DLD1 (cell line): Measurements from ENCODE around the gene ADPRM.

Source experiments
- in situ Hi-C: cut with HindIII; loops from 2 replicates; pipeline ENCODE4 v1.10.0; 2017; ENCODE audit warnings: low sequenced_read_pairs

ADPRM gene

DNA sequence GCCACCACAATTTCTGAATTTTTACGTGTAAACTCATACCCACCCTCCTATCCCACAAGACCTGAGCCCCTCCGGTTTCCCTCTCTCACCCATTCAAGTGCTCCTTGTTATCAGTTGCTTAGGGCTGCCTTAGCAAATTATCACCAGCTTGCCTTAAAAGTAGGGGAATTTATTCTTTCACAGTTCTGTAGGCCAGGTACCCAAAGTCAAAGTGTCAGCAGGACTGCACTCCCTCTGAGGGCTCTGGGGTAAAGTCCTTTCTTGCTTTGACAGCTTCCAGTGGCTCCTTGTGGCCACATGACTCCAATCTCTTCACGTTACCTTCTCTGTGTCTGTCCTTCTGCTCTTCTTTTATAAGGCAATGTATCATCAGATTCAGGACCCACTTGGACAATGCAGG, 40.3 kb downstream of the ADPRM start:
- in situ Hi-C loops: loop anchor here (25.0 kb wide), 1 partner anchor 100 kb away; the partner anchor contains the start of gene PIRT

DNA sequence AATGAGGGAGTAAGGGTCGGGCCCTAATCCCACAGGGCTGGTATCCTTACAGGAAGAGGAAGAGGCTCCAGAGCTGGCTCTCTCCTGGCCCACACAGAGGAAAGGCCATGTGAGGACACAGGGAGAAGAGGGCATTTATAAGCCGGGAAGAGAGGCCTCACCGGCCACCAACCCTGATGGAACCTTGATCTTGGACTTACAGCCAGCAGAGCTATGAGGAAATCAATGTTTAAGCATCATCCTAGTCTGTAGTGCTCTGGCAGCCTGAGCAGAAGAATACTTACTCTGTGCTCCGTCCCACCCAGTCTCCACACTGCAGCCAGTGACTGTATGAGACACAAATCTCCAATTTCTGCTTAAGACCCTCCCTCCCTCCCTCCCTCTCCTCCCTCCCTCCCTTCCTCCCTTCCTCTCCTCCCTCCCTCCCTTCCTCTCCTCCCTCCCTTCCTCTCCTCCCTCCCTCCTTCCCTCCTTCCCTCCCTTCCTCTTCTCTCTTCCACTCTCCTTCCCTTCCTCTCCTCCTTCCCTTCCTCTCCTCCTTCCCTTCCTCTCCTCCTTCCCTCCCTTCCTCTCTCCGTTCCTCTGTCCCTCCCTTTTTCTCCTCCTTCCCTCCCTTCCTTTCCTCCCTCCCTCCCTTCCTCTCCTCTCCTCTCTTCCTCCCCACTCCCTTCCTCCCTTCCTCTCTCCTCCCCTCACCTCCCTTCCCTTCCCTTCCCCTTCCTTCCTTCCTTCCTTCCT, 41.3 kb downstream of the ADPRM start:
- in situ Hi-C loops: loop anchor here (25.0 kb wide), 1 partner anchor 99 kb away; the partner anchor contains the start of gene PIRT

DNA sequence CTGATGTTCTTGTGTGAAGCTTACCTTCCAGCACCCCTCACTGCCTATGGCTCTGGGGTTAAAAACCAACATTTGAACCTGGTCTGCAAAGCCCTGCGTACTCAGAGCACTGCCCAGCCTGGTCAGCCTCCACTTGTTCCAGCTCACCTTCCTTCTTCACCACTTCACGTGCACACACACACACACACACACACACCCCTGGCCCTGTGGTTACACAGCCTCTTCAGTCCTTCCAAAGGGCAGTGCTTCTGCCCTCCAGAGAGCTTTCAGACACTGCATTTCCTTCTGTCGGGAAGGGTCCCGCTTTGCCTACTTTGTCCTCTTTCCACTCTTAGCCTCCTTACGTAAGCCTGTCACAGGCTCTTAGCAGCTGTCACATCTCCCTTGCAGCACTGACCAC, 42.0 kb downstream of the ADPRM start:
- in situ Hi-C loops: loop anchor here (25.0 kb wide), 1 partner anchor 98 kb away; the partner anchor contains the start of gene PIRT

DNA sequence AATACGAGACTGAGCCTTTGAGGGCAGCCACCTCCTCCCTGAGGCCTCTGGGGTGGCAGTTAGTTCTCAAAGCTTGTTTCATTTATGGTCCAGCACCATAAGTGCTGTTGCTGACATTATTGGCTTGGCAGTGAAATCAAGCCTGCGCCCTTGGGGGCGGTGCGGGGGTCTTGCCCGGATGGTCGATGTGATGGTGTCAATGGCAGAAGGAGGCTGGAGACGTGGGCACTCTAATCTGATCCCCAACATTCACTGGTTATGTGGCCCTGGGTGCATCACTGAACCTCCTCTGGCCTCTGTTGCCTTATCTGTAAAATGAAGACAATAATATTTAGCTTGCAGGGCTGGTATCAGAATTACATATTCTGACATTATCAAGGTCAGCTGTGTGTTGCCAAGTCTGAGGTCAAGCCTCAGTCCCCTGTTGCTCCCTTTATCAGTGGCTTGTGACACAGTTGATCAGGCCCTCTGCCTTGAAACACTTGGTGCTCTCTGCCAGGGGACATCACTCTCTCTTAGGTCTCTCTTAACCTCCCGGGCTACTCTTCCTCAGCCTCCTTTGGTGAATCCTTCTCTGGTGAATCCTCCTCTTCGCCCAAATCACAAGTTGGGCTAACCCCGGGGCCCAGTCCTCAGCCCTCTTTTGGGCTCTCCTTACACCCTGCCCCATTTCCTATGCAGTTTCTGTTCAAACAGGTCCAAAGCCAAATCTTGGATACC, 44.2 kb downstream of the ADPRM start:
- in situ Hi-C loops: loop anchor here (25.0 kb wide), 1 partner anchor 96 kb away; the partner anchor contains the start of gene PIRT

DNA sequence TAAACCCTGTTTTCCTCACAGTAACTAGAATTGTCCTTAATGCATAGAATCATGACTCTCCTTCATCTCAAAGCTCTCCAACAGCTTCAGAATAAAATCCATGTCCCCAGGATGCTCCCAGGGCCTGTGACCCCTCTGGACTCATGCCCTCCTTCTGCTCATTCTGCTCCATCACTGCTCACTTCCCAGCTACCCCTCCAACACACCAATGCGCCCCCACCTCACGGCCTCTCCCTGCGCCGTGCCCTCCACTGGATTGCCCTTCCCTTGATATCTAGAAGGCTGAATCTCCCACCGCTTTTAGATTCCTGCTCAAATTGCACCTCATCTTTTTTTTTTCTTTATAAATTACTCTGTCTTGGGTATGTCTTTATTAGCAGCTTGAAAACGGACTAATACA, 45.0 kb downstream of the ADPRM start:
- in situ Hi-C loops: loop anchor here (25.0 kb wide), 1 partner anchor 95 kb away; the partner anchor contains the start of gene PIRT

DNA sequence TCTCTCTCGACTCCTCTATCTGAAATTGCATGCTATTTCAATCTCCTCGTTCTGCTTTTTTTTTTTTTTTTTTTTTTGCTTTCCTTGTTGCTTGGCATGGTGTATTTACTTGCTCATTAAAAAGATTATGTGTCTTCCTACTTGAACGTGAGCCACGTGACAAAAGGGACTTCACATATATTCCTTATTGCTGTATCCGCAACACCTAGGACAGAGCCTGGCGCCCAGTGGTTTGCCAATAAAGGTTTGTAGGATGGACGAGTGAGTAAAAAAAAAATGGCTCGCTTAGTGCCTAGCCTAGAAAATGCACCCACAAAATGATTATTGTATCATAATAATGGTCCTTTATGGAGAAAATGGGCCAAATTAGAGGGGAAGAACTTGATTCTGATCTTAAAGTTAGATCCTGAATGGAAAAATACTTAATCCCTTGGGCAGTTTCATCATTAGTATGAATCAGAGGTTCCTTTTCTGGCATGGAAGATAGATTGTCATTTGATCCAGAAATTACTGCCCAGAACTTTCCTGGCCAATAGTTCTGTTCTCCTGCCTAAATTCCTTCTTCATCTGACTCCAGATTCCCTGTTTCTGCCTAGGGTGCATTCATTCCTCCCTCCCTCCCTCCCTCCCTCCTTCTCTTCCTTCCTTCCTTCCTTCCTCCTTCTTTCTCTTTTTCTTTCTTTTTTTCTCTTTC, 46.1 kb downstream of the ADPRM start:
- in situ Hi-C loops: loop anchor here (25.0 kb wide), 1 partner anchor 94 kb away; the partner anchor contains the start of gene PIRT

DNA sequence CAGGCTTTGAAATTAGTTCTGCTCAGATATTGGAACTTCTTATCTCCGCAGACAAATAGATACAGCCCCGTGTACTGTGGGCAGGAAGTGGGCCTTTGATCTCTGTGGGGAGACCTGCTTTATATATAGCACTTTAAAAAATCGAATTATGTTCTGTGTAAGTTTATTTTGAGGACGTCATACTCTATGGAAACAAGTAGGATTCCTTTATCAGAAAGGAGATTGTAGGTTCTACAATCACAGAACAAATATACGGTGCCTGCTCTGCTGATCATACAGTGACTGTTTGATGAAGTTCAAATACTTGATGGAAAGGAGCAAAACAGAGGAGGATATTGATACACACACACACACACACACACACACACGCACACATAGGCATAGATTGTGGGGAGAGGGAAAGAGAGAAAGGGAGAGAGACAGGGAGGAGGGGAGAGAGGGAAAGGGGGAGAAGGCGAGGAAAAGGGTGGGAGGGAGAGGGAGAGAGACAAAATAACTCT, 47.2 kb downstream of the ADPRM start:
- in situ Hi-C loops: loop anchor here (25.0 kb wide), 1 partner anchor 93 kb away; the partner anchor contains the start of gene PIRT

DNA sequence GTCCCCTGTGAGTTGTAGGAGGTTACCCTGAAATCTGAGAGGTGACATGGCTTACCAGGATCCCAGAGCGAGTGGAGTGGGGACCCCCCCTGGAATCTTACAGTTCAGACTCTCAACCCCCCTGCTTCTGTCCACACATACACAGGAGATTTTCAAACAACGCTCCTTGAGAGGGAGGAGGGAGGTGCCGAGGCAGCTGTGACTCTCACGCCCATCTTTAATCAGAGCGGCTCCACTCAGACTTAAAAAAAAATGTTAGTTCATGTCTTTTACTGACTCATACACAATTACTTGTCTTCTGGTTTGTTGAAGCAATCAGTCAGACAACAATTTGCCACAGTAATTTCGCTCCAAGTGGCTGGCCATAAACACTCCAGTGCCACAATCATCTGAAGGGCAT, 47.8 kb downstream of the ADPRM start:
- in situ Hi-C loops: loop anchor here (25.0 kb wide), 1 partner anchor 92 kb away; the partner anchor contains the start of gene PIRT

DNA sequence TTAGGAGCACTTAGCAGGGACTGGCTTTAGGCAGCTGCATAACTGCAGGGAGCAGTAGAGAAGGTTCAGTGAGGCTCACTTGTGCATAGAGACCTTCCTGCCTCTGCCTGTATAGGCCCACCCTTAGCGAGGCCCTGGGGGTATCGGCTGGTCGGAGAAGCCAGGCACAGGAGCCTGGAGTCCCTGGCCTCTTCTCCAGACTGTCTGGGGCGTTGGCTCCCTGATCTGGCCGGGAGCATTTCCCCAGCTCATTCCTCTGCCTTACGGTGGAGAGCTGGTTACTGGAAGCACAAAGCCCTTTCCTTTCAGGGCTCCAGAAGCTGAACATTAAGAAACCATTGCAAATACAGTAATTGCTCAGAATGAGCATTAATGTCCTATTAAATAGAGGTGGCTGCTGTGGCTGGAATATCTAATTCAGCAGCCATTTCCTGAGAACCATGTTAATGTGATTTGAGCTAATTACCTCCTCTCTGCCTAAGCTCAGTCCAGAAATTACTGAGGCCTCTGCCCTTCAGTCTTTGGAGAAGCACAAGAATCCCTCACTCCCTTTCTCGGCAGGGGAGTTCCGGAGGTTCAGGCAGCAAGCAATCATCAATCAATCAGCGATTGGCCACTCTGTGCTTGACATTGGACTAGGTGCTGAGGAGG, 51.3 kb downstream of the ADPRM start:
- in situ Hi-C loops: loop anchor here (25.0 kb wide), 1 partner anchor 89 kb away; the partner anchor contains the start of gene PIRT

DNA sequence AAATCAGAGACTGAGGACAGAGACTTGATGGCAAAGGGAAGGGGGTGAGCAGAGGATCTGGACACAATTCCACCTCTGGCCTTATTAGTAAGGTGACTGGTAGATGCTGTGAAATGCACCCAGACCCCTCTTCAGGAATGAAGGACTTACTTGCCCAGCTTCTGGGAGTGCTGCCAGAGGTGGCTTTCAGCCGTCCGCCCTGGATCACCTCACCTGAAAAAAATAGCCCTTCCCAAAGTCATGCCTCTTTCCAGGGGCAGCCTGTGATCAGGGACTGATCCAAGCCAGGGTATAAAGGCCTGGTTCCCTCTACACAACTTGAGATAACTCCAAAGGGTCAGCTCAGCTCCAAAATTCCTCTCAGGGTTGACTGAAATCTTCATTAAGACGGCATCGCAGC, 52.8 kb downstream of the ADPRM start:
- in situ Hi-C loops: no loop called here

DNA sequence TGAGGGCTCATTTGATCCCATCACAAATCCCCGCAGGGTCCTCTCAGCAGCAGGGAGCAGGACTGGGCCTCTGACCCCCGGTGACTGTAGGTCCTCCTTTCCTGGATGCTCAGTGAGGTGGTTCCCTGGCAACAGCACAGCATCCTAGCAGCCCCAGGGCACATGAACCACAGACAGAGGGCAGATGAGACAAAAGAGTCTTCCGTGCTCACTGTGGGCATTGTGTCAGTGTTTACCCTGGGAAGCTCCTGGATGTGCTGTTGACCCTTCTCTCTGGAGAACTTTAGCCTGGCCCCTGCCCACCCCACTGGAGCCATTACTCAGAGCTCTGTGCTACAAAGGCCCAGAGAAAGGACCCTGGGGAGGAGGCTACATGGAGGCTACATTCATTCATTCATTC, 54.2 kb downstream of the ADPRM start:
- in situ Hi-C loops: no loop called here

DNA sequence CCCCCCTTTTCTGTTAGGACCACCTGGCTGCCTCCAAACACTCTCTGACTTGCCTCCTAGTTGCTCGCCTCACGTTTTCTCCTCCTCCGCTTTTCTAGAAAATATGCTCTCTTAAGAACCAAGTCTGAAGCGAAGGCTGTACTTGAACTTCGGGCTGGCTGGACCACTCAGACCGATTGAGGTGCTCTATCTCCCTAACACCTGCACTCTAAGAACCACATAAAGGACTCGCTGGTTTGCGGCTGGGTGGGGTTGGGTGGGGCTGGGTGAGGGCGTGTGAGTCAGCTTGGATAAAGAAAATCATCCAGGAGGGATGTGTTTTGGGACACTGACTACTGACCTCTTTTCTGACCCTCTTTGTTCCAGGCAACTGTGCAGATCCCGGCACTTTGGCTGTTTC, 55.3 kb downstream of the ADPRM start:
- in situ Hi-C loops: no loop called here

DNA sequence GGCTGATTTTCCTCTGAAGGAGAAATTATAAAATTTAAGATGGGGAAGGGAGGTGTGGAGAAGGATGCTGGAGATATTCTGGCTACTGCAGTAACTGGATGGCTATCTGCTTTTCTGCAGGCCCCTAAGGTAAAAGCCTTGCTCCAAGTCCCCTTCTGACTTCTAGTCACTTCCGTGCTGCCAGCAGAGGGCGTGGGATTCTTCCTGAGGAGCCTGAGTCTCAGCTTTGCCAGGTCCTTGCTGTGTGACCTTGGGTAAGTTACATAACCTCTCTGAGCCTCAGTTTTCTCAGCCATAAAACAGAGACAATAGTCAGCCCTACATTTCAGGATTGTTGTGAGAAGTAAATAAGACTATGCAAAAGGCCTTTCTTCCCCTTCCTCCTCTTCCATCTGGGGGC, 56.7 kb downstream of the ADPRM start:
- in situ Hi-C loops: no loop called here

DNA sequence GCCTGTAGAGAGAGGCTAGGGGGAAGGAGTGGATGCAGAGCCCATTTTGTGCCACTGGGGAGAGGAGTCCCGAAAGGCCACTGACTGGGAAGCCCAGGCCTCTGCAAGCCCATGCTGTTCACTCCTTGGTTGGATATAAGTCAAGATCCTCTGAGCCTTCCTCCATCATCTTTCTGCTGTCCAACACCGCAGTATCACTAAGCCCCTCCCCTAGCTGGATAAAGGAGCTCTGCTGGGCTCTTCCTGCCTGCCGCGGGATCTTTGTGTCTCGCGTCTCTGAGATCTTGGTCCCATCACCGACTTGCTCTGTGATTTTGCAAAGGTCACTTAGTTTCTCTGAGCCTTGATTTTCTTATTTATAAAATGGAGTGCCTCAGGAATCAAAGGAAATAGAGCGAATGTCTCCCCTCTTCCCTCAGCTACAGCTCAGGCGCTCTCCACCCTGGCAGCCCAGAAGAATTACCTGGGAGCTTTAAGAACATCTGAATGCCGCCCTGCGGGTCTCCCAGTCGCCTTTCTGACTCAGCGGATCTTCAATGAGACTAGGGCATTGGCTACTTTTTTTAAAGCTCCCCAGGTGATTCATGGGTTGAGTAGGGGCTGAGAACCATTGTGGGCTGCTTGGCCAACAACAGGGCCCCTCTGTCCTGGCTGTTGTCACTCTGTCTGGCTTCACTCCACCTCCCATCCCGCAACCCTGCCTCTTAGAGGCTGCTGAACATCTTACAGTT, 57.6 kb downstream of the ADPRM start:
- in situ Hi-C loops: no loop called here

DNA sequence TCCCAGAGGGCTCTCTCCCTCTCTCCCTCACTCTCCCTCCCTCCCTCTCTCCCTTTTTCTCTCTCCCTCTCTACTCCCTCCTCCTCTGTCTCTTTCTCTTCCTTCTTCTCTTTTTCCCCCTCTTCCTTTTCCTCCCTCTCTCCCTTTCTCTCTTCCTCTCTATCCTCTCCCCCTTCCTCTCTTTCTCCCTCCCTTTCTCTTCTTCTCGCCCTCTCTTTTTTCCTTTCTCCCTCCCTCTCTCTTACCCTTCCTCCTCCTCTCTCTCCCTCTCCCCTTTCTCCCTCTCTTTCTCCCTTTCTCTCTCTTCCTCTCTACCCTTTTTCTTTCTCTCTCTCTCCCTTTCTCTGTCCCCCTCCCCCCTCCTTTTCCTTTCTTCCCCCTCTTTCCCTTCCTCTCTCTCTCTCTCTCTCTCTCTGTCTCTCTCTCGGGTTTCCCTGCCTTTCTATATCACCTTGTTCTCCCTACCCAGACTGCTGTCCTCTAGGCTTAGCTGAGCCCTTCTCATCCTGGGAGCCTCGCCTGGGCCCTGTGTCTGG, 58.3 kb downstream of the ADPRM start:
- in situ Hi-C loops: no loop called here

DNA sequence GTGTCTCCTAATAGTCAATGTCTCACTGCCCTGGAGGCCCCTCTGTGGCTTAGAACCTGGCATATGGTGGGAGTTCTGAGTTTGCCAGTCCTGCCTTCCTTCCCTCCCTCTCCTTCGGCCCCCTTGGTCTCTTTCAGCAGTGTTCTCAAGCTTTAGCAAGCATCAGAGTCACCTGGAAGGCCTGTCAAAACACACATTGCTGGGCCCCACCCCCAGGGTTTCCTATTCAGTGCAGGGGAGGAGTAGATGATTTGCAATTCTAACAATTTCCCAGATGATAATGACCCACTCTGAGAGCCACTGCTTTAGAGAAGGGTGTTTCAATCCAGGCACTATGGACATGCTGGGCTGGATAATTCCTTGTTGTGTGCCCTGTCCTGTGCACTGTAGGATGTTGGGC, 58.8 kb downstream of the ADPRM start:
- in situ Hi-C loops: no loop called here

DNA sequence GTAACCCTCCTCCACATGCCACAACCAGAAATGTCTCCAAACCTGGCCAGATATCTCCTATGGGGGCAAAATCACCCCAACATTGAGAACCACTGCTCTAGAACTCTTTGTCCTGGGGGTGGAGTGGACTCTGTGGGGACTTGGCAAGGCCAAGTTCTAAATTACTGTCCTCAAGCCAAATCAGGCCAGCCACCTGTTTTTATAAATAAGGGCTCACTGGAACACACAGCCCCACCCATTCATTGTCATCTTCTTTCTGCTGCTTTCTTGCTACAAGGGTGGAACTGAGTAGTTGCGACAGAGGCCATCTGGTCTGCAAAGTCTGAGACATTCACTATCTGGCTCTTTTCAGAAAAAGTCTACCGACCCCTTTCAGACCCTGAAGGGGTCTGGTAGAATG, 59.2 kb downstream of the ADPRM start:
- in situ Hi-C loops: no loop called here

DNA sequence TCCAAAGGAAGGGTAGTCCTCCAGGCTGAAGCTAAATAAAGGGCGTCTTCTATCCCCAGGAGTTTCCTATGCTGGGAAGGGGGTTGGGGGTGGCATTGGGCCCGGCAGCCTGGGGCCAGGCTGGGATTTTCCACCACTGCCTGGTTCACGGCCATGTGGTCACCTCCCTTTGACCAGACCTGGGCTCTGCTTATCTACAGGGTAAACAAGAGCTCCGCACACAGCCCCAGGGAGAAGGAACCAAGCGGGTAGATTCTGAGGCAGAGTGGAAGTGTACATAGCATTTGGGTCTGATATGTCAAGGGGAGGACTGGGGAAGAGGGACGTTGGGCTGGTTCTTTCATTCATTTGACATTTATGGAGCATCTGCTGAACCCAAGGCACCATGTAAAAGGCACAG, 59.7 kb downstream of the ADPRM start:
- in situ Hi-C loops: no loop called here

DNA sequence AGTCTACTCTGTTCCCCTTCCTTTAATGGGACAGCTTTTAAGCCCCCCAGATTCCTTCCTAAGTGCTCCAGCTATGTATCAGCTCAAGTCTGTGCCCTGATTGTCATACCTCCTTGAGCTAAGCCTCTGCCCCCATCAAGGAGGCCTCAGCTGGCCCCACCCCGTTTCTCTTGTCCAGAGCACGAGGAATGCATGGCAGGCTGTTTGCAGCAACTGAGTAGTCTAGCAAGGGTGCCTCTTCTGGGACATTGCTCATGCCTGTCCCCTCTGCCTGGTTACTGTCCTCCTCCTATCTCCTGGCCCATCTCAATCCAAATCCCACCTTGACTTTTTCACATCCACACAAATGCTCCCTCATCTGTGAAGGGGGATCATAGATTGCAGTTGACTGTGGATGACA, 60.3 kb downstream of the ADPRM start:
- in situ Hi-C loops: no loop called here

DNA sequence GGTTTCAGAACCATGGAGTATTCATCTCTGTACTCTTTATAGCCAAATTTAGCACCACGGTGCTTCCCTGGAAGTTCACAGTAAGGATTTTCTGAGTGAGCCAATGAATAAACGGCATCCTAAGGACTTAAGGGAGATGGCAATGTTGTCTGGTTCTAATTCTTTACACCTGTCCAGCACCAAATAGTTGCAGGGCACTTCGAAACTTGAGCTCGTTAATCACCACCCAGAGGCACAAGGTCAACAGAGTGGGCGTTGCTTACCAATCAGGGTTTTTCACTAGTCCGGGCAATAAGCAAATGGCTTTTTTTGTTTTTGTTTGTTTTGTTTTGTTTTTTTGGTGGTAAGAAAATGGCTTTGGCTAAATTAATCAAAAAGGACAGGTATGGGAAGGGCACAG, 60.7 kb downstream of the ADPRM start:
- in situ Hi-C loops: no loop called here
